IMR-90 (cell line): Measurements from ENCODE around the gene SLC35D1.

ENCODE experiments used
- BHLHE40 ChIP-seq: fragments of 150-350 bp; IDR thresholded peaks from 2 replicates; pipeline ENCODE4 v1.6.1; 2016; ENCODE audit warnings: mild to moderate bottlenecking, low read depth, low read length
- CEBPB ChIP-seq: IDR thresholded peaks from 2 replicates; pipeline ENCODE4 v1.6.1; 2012; ENCODE audit warnings: low read depth, low read length, improper control_type of control experiment
- CHD1 ChIP-seq: IDR thresholded peaks from 2 replicates; pipeline ENCODE4 v1.6.1; 2012; ENCODE audit warnings: low read depth, low read length, improper control_type of control experiment
- CTCF ChIP-seq: conservative IDR thresholded peaks from 2 replicates; pipeline ENCODE4 v1.5.1; 2012; ENCODE audit warnings: mild to moderate bottlenecking, low read depth, low read length, improper control_type of control experiment
- FOS ChIP-seq: fragments of 150-350 bp; IDR thresholded peaks from 2 replicates; pipeline ENCODE4 v1.6.1; 2016; ENCODE audit warnings: low read depth, low read length
- MAFK ChIP-seq: IDR thresholded peaks from 2 replicates; pipeline ENCODE4 v1.6.1; 2012; ENCODE audit warnings: low read depth, low read length, improper control_type of control experiment
- MAZ ChIP-seq: IDR thresholded peaks from 2 replicates; pipeline ENCODE4 v1.6.1; 2012; ENCODE audit warnings: low read depth, mild to moderate bottlenecking, low read length, improper control_type of control experiment, moderate library complexity, borderline replicate concordance
- NFE2L2 ChIP-seq: fragments of 150-350 bp; IDR thresholded peaks from 2 replicates; pipeline ENCODE4 v1.6.1; 2016; ENCODE audit warnings: low read depth, mild to moderate bottlenecking, low read length
- POLR2A ChIP-seq: IDR thresholded peaks from 2 replicates; pipeline ENCODE4 v1.6.1; 2012; ENCODE audit warnings: mild to moderate bottlenecking, low read depth, low read length
- RAD21 ChIP-seq: IDR thresholded peaks from 2 replicates; pipeline ENCODE4 v1.6.1; 2012; ENCODE audit warnings: low read length, improper control_type of control experiment
- RCOR1 ChIP-seq: IDR thresholded peaks from 2 replicates; pipeline ENCODE4 v1.6.1; 2012; ENCODE audit warnings: mild to moderate bottlenecking, low read length, improper control_type of control experiment; ENCODE audit not compliant: insufficient replicate concordance
- RFX5 ChIP-seq: IDR thresholded peaks from 2 replicates; pipeline ENCODE4 v1.8.0; 2012; ENCODE audit warnings: low read depth, mild to moderate bottlenecking, low read length, moderate library complexity
- USF2 ChIP-seq: fragments of 150-350 bp; IDR thresholded peaks from 2 replicates; pipeline ENCODE4 v1.6.1; 2017; ENCODE audit warnings: mild to moderate bottlenecking, antibody characterized with exemption, low read length, low read depth

DNA sequence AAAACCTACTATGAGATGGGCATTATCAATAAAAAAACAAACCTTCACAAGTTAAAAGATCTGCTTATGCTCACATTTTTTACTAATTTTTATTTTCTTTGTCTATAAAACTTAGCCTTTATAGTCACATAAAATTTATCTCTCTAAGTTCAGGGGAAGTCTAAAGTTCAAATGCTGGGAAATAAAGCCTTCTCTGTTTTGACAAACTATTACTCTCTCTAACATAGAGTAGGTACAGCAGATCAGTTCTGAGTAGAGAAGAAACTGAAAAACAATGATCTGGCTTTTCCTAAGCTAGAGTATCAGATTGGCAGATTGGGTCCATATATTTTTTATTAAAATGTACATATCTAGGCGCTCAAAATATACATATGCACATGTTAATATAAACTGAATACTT, 49.6 kb upstream of the SLC35D1 start:
- no peak for TF ChIP-seq RCOR1
- no peak for TF ChIP-seq CTCF
- TF ChIP-seq POLR2A: no peak
- TF ChIP-seq RAD21: no peak
- no peak for TF ChIP-seq USF2
- TF ChIP-seq RFX5: no peak
- TF ChIP-seq NFE2L2: no peak
- TF ChIP-seq FOS: no peak
- TF ChIP-seq CHD1: no peak
- TF ChIP-seq MAZ: no peak
- TF ChIP-seq MAFK: no peak
- no peak for TF ChIP-seq CEBPB
- no peak for TF ChIP-seq BHLHE40
